H1 (cell line): Measurements from ENCODE around the gene RND2.

Experiments
- BCL11A ChIP-seq, 2 experiments: IDR thresholded peaks; one replicate each; pipeline ENCODE4 v1.6.1; 2011; ENCODE audit warnings: low read depth in 2 of 2, low read length in 2 of 2, mild to moderate bottlenecking in 2 of 2
- CREB1 ChIP-seq: IDR thresholded peaks from 2 replicates; pipeline ENCODE4 v1.6.1; 2012; ENCODE audit warnings: inconsistent platforms
- GTF2F1 ChIP-seq: IDR thresholded peaks from 2 replicates; pipeline ENCODE4 v1.6.1; 2012; ENCODE audit warnings: low read depth, low read length, improper control_type of control experiment, borderline replicate concordance
- JUN ChIP-seq: IDR thresholded peaks from 2 replicates; pipeline ENCODE4 v1.6.1; 2011; ENCODE audit warnings: low read depth, mild to moderate bottlenecking, improper control_type of control experiment, low read length
- JUND ChIP-seq: IDR thresholded peaks from 2 replicates; pipeline ENCODE4 v1.6.1; 2011; ENCODE audit warnings: mild to moderate bottlenecking, improper control_type of control experiment, low read length
- POLR2A ChIP-seq, 2 experiments: IDR thresholded peaks; 1 replicate in 1 of 2; 2 replicates in 1 of 2; pipeline ENCODE4 v1.6.1; 2011; ENCODE audit warnings: low read depth in 2 of 2, low read length in 2 of 2, mild to moderate bottlenecking in 2 of 2; ENCODE audit errors: control extremely low read depth in 1 of 2
- SIX5 ChIP-seq: IDR thresholded peaks from 2 replicates; pipeline ENCODE4 v1.6.1; 2011; ENCODE audit warnings: mild to moderate bottlenecking, low read depth, low read length
- SP1 ChIP-seq: IDR thresholded peaks from 2 replicates; pipeline ENCODE4 v1.6.1; 2011; ENCODE audit warnings: low read depth, low read length
- YY1 ChIP-seq: IDR thresholded peaks from 2 replicates; pipeline ENCODE4 v1.6.1; 2011; ENCODE audit warnings: low read depth, mild to moderate bottlenecking, low read length
- TF ChIP-seq, protein P1 (sequence below), 3 experiments: IDR thresholded peaks; 1 replicate in 2 of 3; 2 replicates in 1 of 3; pipeline versions ENCODE4 v1.5.1 to v1.6.1; 2011; ENCODE audit warnings: low read length in 3 of 3, mild to moderate bottlenecking in 3 of 3, inconsistent platforms in 2 of 3, low read depth in 1 of 3, moderate library complexity in 1 of 3; ENCODE audit not compliant: insufficient read depth in 1 of 3; ENCODE audit errors: control extremely low read depth in 1 of 3
- TF ChIP-seq, protein P2 (sequence below): IDR thresholded peaks from 2 replicates; pipeline ENCODE4 v1.6.1; 2012; ENCODE audit warnings: inconsistent platforms

DNA sequence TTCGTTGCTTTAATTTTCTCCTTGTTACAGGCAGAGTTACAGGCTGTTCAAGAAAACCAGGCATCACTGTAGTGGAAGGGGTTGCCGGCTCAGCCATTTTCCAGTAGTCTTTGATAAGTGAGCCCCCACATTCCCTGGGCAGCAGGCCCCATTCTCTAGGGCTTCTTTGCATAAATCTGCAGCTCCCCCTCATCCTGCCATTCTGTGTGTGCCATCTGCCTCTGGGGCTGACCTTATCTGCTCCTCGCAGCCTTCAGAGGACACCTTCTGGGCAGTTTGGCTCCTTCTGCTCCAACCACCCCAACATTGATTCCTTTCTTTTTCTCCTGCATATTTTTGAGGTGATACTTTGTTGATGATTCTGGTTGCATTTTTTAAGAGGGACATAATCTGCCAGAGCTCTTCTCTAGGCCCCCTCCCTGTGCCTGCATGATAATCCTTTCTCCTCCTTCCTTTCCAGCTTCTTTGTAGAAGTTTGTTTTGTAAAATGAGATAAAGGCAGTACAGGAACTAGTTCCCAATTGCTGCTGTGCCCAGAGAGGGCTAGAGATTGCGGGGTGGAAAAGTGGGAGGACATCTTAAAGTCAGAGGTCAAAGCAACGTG is 17.1 kb downstream of the RND2 start:
- TF ChIP-seq, protein P1, sequence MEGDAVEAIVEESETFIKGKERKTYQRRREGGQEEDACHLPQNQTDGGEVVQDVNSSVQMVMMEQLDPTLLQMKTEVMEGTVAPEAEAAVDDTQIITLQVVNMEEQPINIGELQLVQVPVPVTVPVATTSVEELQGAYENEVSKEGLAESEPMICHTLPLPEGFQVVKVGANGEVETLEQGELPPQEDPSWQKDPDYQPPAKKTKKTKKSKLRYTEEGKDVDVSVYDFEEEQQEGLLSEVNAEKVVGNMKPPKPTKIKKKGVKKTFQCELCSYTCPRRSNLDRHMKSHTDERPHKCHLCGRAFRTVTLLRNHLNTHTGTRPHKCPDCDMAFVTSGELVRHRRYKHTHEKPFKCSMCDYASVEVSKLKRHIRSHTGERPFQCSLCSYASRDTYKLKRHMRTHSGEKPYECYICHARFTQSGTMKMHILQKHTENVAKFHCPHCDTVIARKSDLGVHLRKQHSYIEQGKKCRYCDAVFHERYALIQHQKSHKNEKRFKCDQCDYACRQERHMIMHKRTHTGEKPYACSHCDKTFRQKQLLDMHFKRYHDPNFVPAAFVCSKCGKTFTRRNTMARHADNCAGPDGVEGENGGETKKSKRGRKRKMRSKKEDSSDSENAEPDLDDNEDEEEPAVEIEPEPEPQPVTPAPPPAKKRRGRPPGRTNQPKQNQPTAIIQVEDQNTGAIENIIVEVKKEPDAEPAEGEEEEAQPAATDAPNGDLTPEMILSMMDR (IDR thresholded peaks at IDR 0.05; ENCODE audit: control extremely low read depth in 1 of 3, insufficient read depth in 1 of 3, low read depth in 1 of 3, low read length in 3 of 3) = no peak
- TF ChIP-seq JUND = no peak
- TF ChIP-seq SP1 = no peak
- TF ChIP-seq, protein P2, sequence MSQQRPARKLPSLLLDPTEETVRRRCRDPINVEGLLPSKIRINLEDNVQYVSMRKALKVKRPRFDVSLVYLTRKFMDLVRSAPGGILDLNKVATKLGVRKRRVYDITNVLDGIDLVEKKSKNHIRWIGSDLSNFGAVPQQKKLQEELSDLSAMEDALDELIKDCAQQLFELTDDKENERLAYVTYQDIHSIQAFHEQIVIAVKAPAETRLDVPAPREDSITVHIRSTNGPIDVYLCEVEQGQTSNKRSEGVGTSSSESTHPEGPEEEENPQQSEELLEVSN = no peak
- TF ChIP-seq GTF2F1 = no peak
- TF ChIP-seq SIX5 = no peak
- no peak for TF ChIP-seq CREB1
- no peak for TF ChIP-seq BCL11A (IDR thresholded peaks at IDR 0.05; ENCODE audit: low read depth in 2 of 2, low read length in 2 of 2)
- TF ChIP-seq YY1 = 0 out of 2 replicates have a peak, but pooled peaks have one; percentile 10
- no peak for TF ChIP-seq JUN
- TF ChIP-seq POLR2A (IDR thresholded peaks at IDR 0.05; ENCODE audit: control extremely low read depth in 1 of 2, low read depth in 2 of 2, low read length in 2 of 2) = no peak
